ENCODE measurements around the gene DPP9. TPM values are rescaled to one million over a fixed set of nuclear protein-coding genes. Genes with fewer than 3 reads are reported as not detected.

DPP9 gene
- total RNA-seq, 2 donors from 2014 or later, result 36.2 to 50.4 TPM

GRCh38 chr19:4671185-4671851 is 52.3 kb downstream of the DPP9 start:
- peaks cover 31% of the 10 kb centered on the region for H3K36me3 ChIP-seq
- no peak for DNase-seq (ENCODE audit: low spot score)
- no peak overlapping the region for H3K4me3 ChIP-seq
- H3K27ac ChIP-seq, result peak overlapping the region; percentile 80 to 84
- TF ChIP-seq CTCF (IDR thresholded peaks at IDR 0.05), result no peak
- H3K27me3 ChIP-seq, result no peaks in the 10 kb centered on the region
- peaks cover 0 to 25% of the 10 kb centered on the region in 2 donors for H3K4me1 ChIP-seq
- no peaks in the 10 kb centered on the region for H3K9me3 ChIP-seq

- H3K27me3 ChIP-seq, result no peaks in the 10 kb centered on the region
- peak within 1 kb of the TSS; percentile 99 for H3K4me3 ChIP-seq
- no peaks in the 10 kb centered on the region for H3K9me3 ChIP-seq
- no peak for TF ChIP-seq CTCF (IDR thresholded peaks at IDR 0.05)
- peaks cover 37% of the 10 kb centered on the region for H3K36me3 ChIP-seq
- peak; percentile 91 for DNase-seq (ENCODE audit: low spot score)
- peak within 1 kb of the TSS; percentile 80 to 84 for H3K27ac ChIP-seq
- H3K4me1 ChIP-seq, result peaks cover 0 to 25% of the 10 kb centered on the region in 2 donors
Measured at GRCh38 chr19:4669723-4670480, 53.7 kb downstream of the DPP9 start, which contains the start of gene MYDGF. Gene MYDGF, minus strand, starts transcription at chr19:4670342. Its CDS starts 8 bp downstream, at chr19:4670334.

- no peaks in the 10 kb centered on the region for H3K27me3 ChIP-seq
- H3K4me1 ChIP-seq, result peaks cover 0 to 10% of the 10 kb centered on the region in 2 donors
- H3K4me3 ChIP-seq, result no peak overlapping the region
- DNase-seq (ENCODE audit: low spot score), result no peak
- no peak overlapping the region for H3K27ac ChIP-seq
- H3K36me3 ChIP-seq, result peaks cover 76% of the 10 kb centered on the region
- no peak for TF ChIP-seq CTCF (IDR thresholded peaks at IDR 0.05)
- H3K9me3 ChIP-seq, result no peaks in the 10 kb centered on the region
Measured at GRCh38 chr19:4664642-4665041, 59.0 kb downstream of the DPP9 start.

GRCh38 chr19:4662812-4663211 is 60.8 kb downstream of the DPP9 start:
- Histone ChIP-seq H3K9me3 (peaks cover 0 to 11% of the 10 kb centered on the region in 2 donors), H3K36me3 (peaks cover 83% of the 10 kb centered on the region), H3K27me3 (no peaks in the 10 kb centered on the region), H3K4me1 (no peaks in the 10 kb centered on the region), H3K27ac (no peak overlapping the region), H3K4me3 (no peak overlapping the region)
- no peak for TF ChIP-seq CTCF (IDR thresholded peaks at IDR 0.05)
- DNase-seq (ENCODE audit: low spot score), result no peak

DNA sequence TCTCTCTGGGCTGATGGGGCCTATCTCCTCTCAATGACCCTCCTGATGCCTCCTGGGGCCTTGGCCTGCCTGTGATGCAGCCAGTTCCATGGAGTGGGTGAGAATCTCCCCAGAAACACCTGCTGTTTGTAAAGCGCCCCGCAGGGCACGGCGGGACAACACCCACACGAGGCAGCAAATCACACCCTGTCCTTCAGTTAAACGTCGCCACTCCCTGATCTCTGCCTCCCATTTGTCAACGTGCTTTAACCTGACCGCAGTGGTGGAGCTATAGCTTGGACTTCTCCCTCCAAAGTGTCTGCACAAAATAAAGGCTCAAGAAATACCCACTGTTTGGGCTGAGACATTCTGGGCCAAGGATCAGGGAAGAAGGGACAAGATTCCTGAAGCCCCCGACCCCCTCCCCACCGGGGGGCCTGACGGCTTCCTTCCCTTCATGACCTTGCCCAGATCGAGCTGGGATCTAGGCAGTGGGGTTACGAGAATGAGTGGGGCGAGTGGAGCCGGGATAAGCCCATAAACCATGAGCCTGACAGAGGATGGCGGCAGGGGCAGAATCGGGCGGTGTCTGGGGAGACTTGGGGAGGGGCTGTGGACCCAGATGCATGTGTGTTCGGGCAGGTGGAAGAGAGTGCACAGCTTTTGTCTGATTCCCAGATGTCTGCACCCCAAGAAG is 61.5 kb downstream of the DPP9 start:
- TF ChIP-seq CTCF (IDR thresholded peaks at IDR 0.05), result no peak
- no peak for DNase-seq (ENCODE audit: low spot score)
- H3K9me3 ChIP-seq, result peaks cover 0 to 11% of the 10 kb centered on the region in 2 donors
- peaks cover 83% of the 10 kb centered on the region for H3K36me3 ChIP-seq
- H3K4me3 ChIP-seq, result no peak overlapping the region
- no peak overlapping the region for H3K27ac ChIP-seq
- H3K4me1 ChIP-seq, result no peaks in the 10 kb centered on the region
- no peaks in the 10 kb centered on the region for H3K27me3 ChIP-seq

All from right atrium auricular region (tissue), 2 donors.